ENCODE results near the gene B4GALNT1.
A peak's percentile ranks its signal among the peaks of the same experiment; 100 is the strongest.
"Not testable (repeated sequence)": the region's sequence is repeated elsewhere in the genome, so short reads cannot be mapped to it uniquely, and the experiment has no call there.

The B4GALNT1 gene

GRCh38 chr12:57632958-57633840 lies at the start of gene B4GALNT1:
TSS of gene B4GALNT1 (minus strand) at chr12:57633201. CDS start at chr12:57632132, 1,069 bp downstream.
- peak; percentile 40 for FAIRE-seq
- DNase-seq (ENCODE audit: low spot score) = peak; percentile 91

GRCh38 chr12:57679697-57680096 lies 46.7 kb upstream of the B4GALNT1 start:
- FAIRE-seq (no peak), DNase-seq (ENCODE audit: low spot score) (no peak)

- not testable (repeated sequence) for FAIRE-seq; DNase-seq (ENCODE audit: low spot score)
Measured at GRCh38 chr12:57677947-57678346, 44.9 kb upstream of the B4GALNT1 start.

GRCh38 chr12:57674691-57675090 lies 41.7 kb upstream of the B4GALNT1 start:
- FAIRE-seq = no peak
- no peak for DNase-seq (ENCODE audit: low spot score)

DNA sequence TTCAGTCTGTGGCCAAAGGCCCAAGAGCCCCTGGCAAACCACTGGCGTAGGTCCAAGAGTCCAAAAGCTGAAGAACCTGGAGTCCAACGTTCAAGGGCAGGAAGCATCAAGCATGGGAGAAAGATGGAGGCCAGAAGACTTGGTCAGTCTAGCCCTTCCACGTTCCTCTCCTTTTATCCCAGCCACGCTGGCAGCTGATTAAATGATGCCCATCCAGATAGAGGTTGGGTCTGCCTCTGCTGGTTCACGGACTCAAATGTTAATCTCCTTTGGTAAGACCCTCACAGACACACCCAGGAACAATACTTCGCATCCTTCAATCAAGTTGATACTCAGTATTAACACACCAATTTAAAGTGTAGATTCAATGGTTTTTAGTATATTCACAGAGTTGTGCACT lies 39.8 kb upstream of the B4GALNT1 start:
- DNase-seq (ENCODE audit: low spot score) (no peak), FAIRE-seq (no peak)

DNA sequence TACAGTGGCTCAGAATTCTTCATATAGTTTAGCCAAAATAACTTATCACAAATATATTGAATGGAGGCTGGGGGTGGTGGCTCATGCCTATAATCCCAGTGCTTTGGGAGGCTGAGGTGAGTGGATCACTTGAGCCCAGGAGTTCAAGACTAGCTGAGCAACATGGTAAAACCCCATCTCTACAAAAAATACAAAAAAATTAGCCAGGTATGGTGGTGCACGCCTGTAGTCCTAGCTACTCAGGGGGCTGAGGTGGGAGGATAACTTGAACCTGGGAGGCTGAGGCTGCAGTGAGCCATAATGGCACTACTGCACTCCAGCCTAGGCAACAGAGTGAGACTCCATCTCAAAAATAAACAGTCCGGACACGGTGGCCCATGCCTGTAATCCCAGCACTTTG lies 38.8 kb upstream of the B4GALNT1 start:
- not testable (repeated sequence) for FAIRE-seq

GRCh38 chr12:57669691-57670090 lies 36.7 kb upstream of the B4GALNT1 start:
- not testable (repeated sequence) for DNase-seq (ENCODE audit: low spot score); FAIRE-seq

More for the DNA sequence above, 38.8 kb upstream of the B4GALNT1 start:
- not testable (repeated sequence) for DNase-seq (ENCODE audit: low spot score)

GRCh38 chr12:57666897-57667296 lies 33.9 kb upstream of the B4GALNT1 start:
- FAIRE-seq (no peak), DNase-seq (ENCODE audit: low spot score) (no peak)

- FAIRE-seq = not testable (repeated sequence)
Measured at GRCh38 chr12:57665066-57665820, 32.2 kb upstream of the B4GALNT1 start.

DNA sequence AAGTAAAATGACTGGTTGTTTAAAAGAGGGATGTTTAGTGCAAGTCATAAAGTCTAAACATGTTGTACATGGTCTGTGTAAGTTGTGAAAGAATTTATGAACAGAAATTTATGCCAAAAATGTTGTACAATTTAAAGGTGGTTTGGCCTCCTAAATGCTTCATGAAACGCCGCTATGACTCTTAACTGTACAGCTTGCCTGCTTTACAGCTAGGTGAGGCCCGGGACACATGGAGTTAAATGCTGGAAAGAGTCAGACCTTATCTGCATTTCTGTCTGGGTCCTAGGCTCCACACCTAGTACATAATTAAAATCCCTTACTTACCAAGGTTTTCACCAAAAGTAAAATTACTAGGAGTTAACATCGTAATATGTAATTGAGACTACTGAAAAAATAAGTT lies 28.4 kb upstream of the B4GALNT1 start:
- DNase-seq (ENCODE audit: low spot score) = no peak
- FAIRE-seq = no peak

More at GRCh38 chr12:57665066-57665820, 32.2 kb upstream of the B4GALNT1 start:
- not testable (repeated sequence) for DNase-seq (ENCODE audit: low spot score)

DNA sequence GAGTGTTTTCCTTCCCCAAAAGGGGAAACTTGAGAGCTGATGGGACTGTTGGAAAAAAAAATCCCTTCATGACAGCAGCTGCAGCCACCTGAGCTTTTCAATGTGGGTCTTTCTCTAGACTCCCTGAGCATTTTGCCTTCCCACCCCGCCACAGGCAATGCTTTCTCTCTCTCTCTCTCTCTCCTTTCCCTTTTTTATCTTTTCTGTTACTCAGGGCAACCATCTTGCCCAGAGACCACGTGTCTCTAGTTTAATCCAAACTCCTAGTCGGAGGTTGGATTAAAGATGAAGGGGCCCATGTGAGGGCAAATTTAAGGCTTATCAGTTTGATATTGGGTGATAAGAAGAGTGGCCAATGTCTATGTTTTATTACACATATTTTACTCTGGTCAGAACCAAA lies 25.9 kb upstream of the B4GALNT1 start:
- no peak for DNase-seq (ENCODE audit: low spot score)
- no peak for FAIRE-seq

- no peak for FAIRE-seq
- no peak for DNase-seq (ENCODE audit: low spot score)
Measured at GRCh38 chr12:57657744-57658143, 24.7 kb upstream of the B4GALNT1 start.

- not testable (repeated sequence) for FAIRE-seq
Measured at GRCh38 chr12:57656408-57656807, 23.4 kb upstream of the B4GALNT1 start.

DNA sequence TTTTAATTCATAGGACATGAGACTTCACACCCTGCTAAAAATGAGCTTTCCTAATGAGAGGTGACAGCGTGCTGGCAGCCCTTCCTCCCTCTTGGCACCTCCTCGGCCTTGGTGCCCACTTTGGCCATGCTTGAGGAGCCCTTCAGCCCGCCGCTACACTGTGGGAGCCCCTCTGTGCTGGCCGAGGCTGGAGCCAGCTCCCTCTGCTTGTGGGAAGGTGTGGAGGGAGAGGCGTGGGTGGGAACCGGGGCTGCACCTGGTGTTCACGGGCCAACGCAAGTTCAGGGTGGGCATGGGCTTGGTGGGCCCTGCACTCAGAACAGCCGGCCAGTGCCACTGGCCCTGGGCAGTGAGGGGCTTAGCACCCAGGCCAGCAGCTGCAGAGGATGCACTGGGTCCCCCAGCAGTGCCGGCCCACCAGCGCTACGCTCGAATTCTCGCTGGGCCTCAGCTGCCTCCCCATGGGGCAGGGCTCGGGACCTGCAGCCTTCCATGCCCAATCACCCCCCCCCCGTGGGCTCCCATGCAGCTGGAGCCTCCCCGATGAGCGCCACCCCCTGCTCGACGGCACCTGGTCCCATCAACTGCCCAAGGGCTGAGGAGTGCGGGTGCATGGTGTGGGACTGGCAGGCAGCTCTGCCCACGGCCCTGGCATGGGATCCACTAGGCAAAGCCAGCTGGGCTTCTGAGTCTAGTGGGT lies 22.7 kb upstream of the B4GALNT1 start:
- DNase-seq (ENCODE audit: low spot score) = no peak

More at GRCh38 chr12:57656408-57656807, 23.4 kb upstream of the B4GALNT1 start:
- not testable (repeated sequence) for DNase-seq (ENCODE audit: low spot score)

DNA sequence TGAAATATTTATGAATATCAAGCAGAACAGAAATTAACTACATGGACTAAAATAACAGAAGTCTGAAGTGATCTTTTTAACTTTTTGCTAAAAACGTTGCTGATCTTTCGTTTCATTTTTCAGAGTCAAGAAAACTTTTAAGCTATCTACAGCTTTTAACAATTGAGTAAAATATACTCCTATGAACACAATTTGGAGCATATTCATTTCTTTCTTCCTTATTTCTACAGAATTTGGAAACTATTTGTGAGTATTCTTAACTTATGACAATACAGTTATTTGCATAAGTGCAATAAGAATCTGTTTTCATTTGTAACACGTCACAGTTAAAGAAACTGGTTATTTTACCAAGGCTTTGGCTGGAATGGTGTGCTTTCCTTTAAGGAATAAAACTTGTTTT lies 21.0 kb upstream of the B4GALNT1 start:
- FAIRE-seq = no peak
- DNase-seq (ENCODE audit: low spot score) = no peak

More for the DNA sequence above, 22.7 kb upstream of the B4GALNT1 start:
- FAIRE-seq = no peak

DNA sequence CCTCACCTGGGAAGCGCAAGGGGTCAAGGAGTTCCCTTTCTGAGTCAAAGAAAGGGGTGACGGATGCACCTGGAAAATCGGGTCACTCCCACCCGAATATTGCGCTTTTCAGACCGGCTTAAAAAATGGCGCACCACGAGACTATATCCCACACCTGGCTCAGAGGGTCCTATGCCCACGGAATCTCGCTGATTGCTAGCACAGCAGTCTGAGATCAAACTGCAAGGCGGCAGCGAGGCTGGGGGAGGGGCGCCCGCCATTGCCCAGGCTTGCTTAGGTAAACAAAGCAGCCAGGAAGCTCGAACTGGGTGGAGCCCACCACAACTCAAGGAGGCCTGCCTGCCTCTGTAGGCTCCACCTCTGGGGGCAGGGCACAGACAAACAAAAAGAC lies 13.7 kb upstream of the B4GALNT1 start:
- FAIRE-seq; DNase-seq (ENCODE audit: low spot score): not testable (repeated sequence)

DNA sequence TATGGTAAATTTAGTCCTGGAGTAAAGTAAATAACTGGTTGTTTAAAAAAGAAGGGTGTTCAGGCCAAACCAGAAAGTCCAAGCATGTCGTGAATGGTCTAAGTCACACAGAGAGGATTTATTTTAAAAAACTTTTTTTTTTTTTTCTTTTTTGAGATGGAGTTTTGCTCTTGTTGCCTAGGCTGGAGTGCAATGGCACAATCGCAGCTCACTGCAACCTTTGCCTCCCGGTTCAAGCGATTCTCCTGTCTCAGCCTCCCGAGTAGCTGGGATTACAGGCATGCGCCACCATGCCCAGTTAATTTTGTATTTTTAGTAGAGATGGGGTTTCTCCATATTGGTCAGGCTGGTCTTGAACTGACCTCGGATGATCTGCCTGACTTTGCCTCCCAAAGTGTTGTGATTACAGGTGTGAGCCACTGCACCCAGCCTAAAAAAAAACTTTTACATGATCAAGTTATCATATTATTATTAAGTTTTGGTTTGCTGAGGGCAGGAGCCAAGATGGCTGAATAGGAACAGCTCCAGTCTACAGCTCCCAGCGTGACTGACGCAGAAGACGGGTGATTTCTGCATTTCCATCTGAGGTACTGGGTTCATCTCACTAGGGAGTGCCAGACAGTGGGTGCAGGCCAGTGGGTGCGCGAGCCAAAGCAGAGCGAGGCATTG lies 13.1 kb upstream of the B4GALNT1 start:
- not testable (repeated sequence) for DNase-seq (ENCODE audit: low spot score); FAIRE-seq

- no peak for DNase-seq (ENCODE audit: low spot score)
- FAIRE-seq = no peak
Measured at GRCh38 chr12:57641699-57642442, 8.9 kb upstream of the B4GALNT1 start.

- FAIRE-seq (no peak), DNase-seq (ENCODE audit: low spot score) (no peak)
Measured at GRCh38 chr12:57640175-57641042, 7.4 kb upstream of the B4GALNT1 start.

Measured in urothelium cell line (cell line).